Measurements from ENCODE around the gene MYADML2.

DNA sequence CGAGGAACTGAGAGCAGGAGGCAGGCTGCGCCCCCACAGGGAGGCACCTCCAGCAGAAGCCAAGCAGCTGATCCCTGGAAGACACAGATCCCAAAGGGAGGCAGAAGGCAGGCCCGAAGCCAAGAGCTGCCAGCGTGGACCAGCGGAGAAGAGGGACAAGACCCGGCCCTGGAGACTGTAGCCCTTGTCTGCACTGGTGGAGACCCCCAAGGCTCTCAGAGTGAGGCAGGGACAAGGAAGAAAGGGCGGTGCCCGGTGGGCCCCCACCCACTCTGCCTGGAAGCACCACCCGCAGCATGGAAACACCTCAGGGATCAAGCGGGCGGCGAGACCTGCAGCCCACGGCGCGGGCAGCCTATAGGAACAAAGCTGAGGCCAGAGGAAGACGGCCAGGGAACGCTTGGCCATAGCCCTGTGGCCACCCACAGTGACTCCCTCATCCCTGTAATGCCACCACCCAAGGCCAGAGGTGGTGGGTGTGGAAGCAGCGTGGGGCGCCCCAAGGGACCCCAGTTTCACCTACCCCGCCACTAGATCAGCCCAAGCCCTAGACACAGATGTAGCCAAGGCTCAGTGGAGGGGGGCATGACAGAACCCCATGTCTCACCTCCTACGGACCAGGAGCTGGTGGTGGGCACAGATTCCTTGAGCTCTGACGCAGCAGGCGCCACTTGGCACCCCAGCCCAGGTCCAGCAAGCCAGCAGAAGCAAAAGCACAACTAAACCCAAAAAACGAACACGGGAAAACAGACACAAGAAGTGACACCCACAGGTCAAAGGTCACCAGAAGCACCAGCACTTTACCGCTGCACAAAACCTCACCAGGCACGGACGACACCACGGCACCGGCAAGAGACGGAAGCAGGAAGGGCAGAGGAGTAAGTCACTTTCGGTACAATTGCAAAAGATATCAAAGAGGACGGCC is 26.2 kb downstream of the MYADML2 start:
- TF ChIP-seq EP300 (IDR thresholded peaks at IDR 0.05; ENCODE audit: borderline replicate concordance) = no peak
- no peak for TF ChIP-seq RAD21 (IDR thresholded peaks at IDR 0.05; ENCODE audit: low read depth)
- no peak for TF ChIP-seq TCF12 (IDR thresholded peaks at IDR 0.05; ENCODE audit: low read depth)
- no peak for TF ChIP-seq TAF1 (IDR thresholded peaks at IDR 0.05; ENCODE audit: low read depth)
- TF ChIP-seq YY1 (IDR thresholded peaks at IDR 0.05; ENCODE audit: low read depth) = no peak
- no peak for TF ChIP-seq EGR1 (IDR thresholded peaks at IDR 0.05)
- TF ChIP-seq CEBPB (IDR thresholded peaks at IDR 0.05) = no peak
- no peak for TF ChIP-seq TEAD4 (IDR thresholded peaks at IDR 0.05)
- TF ChIP-seq, protein P1, sequence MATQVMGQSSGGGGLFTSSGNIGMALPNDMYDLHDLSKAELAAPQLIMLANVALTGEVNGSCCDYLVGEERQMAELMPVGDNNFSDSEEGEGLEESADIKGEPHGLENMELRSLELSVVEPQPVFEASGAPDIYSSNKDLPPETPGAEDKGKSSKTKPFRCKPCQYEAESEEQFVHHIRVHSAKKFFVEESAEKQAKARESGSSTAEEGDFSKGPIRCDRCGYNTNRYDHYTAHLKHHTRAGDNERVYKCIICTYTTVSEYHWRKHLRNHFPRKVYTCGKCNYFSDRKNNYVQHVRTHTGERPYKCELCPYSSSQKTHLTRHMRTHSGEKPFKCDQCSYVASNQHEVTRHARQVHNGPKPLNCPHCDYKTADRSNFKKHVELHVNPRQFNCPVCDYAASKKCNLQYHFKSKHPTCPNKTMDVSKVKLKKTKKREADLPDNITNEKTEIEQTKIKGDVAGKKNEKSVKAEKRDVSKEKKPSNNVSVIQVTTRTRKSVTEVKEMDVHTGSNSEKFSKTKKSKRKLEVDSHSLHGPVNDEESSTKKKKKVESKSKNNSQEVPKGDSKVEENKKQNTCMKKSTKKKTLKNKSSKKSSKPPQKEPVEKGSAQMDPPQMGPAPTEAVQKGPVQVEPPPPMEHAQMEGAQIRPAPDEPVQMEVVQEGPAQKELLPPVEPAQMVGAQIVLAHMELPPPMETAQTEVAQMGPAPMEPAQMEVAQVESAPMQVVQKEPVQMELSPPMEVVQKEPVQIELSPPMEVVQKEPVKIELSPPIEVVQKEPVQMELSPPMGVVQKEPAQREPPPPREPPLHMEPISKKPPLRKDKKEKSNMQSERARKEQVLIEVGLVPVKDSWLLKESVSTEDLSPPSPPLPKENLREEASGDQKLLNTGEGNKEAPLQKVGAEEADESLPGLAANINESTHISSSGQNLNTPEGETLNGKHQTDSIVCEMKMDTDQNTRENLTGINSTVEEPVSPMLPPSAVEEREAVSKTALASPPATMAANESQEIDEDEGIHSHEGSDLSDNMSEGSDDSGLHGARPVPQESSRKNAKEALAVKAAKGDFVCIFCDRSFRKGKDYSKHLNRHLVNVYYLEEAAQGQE (IDR thresholded peaks at IDR 0.05; ENCODE audit: low read depth) = no peak
- TF ChIP-seq, protein P2, sequence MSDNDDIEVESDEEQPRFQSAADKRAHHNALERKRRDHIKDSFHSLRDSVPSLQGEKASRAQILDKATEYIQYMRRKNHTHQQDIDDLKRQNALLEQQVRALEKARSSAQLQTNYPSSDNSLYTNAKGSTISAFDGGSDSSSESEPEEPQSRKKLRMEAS (IDR thresholded peaks at IDR 0.05) = no peak
- no peak for TF ChIP-seq CREB1 (IDR thresholded peaks at IDR 0.05; ENCODE audit: low read depth)
- no peak for TF ChIP-seq USF1 (IDR thresholded peaks at IDR 0.05)
- TF ChIP-seq NFIC (IDR thresholded peaks at IDR 0.05) = no peak
